HEK293 (cell line): ENCODE results near the gene MAVS.
A peak's percentile ranks its signal among the peaks of the same experiment; 100 is the strongest.

Source experiments
- KLF8 ChIP-seq: fragments of 450-650 bp; formaldehyde crosslinking; IDR thresholded peaks from 2 replicates; pipeline ENCODE4 v1.5.1; 2016; ENCODE audit warnings: missing biosample characterization, missing genetic modification characterization
- OSR2 ChIP-seq: fragments of 450-650 bp; formaldehyde crosslinking; IDR thresholded peaks from 2 replicates; pipeline ENCODE4 v1.5.1; 2016; ENCODE audit warnings: missing biosample characterization, missing genetic modification characterization
- TCF7L2 ChIP-seq: IDR thresholded peaks from 2 replicates; pipeline ENCODE4 v1.6.1; 2011; ENCODE audit warnings: low read depth, mild to moderate bottlenecking, inconsistent platforms, low read length, moderate library complexity, borderline replicate concordance
- ZNF184 ChIP-seq: fragments of 450-650 bp; IDR thresholded peaks from 2 replicates; pipeline ENCODE4 v1.5.1; 2018; ENCODE audit warnings: missing biosample characterization, mild to moderate bottlenecking, missing genetic modification characterization
- ZNF239 ChIP-seq: fragments of 450-650 bp; formaldehyde crosslinking; IDR thresholded peaks from 2 replicates; pipeline ENCODE4 v1.5.1; 2016; ENCODE audit warnings: missing biosample characterization, missing genetic modification characterization
- ZNF274 ChIP-seq, 2 experiments: fragments of 200-500 bp in 1 of 2; fragments of 450-650 bp in 1 of 2; sonication (Bioruptor generic) in 1 of 2; formaldehyde crosslinking in 1 of 2; IDR thresholded peaks; 2 replicates each; pipeline versions ENCODE4 v1.5.1 to v1.6.1; 2014 to 2016; ENCODE audit warnings: borderline replicate concordance in 1 of 2, inconsistent platforms in 1 of 2, low read length in 1 of 2, missing biosample characterization in 1 of 2, missing genetic modification characterization in 1 of 2
- ZNF37A ChIP-seq: fragments of 450-650 bp; IDR thresholded peaks from 2 replicates; pipeline ENCODE4 v1.5.1; 2018; ENCODE audit warnings: missing biosample characterization, missing genetic modification characterization
- ZNF654 ChIP-seq: fragments of 450-650 bp; formaldehyde crosslinking; IDR thresholded peaks from 2 replicates; pipeline ENCODE4 v1.5.1; 2016; ENCODE audit warnings: low read depth, missing biosample characterization, missing genetic modification characterization
- ZNF792 ChIP-seq: fragments of 450-650 bp; formaldehyde crosslinking; IDR thresholded peaks from 2 replicates; pipeline ENCODE4 v1.5.1; 2016; ENCODE audit warnings: missing biosample characterization, missing genetic modification characterization
- TF ChIP-seq, protein P1 (sequence below): fragments of 450-650 bp; formaldehyde crosslinking; IDR thresholded peaks from 2 replicates; pipeline ENCODE4 v1.5.1; 2016; ENCODE audit warnings: missing biosample characterization, missing genetic modification characterization, borderline replicate concordance
- TF ChIP-seq, protein P2 (sequence below): fragments of 450-650 bp; formaldehyde crosslinking; conservative IDR thresholded peaks from 2 replicates; pipeline ENCODE4 v1.5.1; 2016; ENCODE audit warnings: low read depth, missing biosample characterization, missing genetic modification characterization
- TF ChIP-seq, protein P3 (sequence below): fragments of 450-650 bp; formaldehyde crosslinking; IDR thresholded peaks from 2 replicates; pipeline ENCODE4 v1.5.1; 2016; ENCODE audit warnings: missing biosample characterization, missing genetic modification characterization, borderline replicate concordance
- TF ChIP-seq, protein P4 (sequence below): fragments of 450-650 bp; formaldehyde crosslinking; IDR thresholded peaks from 2 replicates; pipeline ENCODE4 v1.5.1; 2016; ENCODE audit warnings: missing biosample characterization, missing genetic modification characterization
- TF ChIP-seq, protein P5 (sequence below): fragments of 450-650 bp; formaldehyde crosslinking; IDR thresholded peaks from 2 replicates; pipeline ENCODE4 v1.5.1; 2017; ENCODE audit warnings: missing biosample characterization, missing genetic modification characterization
- TF ChIP-seq, protein P6 (sequence below): fragments of 450-650 bp; formaldehyde crosslinking; IDR thresholded peaks from 2 replicates; pipeline ENCODE4 v1.5.1; 2016; ENCODE audit warnings: missing biosample characterization, missing genetic modification characterization
- TF ChIP-seq, protein P7 (sequence below): fragments of 450-650 bp; formaldehyde crosslinking; IDR thresholded peaks from 2 replicates; pipeline ENCODE4 v1.5.1; 2017; ENCODE audit warnings: missing biosample characterization, missing genetic modification characterization
- TF ChIP-seq, protein P8 (sequence below): fragments of 450-650 bp; formaldehyde crosslinking; IDR thresholded peaks from 2 replicates; pipeline ENCODE4 v1.5.1; 2016; ENCODE audit warnings: missing biosample characterization, missing genetic modification characterization

Gene MAVS

DNA sequence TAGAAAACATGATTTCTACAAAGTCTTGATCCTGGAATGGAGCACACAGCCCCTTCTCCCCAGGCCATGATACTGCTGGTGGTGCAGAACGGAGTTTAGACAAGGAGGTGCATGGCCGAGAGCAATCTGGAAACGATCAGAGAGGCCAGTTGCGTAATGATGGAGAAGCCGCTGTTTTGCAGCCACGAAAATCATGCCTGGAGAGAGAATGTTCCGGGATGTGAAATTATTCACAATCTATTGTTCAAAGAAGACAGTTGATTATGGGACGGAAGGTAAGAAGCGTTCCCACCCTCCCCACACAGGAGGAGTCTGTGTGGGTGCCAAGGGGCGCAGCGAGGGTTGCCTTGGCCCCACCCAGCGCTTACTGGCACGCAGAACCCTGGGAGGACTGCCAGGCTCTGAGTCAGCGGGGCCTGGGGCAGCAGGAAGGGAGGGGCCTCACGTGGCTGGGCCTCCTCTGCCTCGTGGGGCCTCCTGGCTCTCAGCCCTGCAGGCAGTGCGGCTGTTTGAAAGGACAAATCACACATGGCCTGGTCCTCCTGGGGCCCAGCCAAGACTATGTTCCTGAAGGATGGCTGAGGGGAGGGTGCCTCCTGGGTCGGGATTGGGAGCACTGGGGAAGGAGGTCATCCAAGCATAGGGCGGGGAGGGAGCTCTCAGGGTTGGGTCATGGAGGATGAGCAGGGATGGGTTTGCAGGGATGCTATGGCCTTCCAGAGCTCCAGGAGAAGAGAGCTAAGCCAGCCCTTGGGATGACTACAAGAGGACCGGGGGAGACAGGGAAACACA lies 35.0 kb upstream of the MAVS start (continued):
- TF ChIP-seq, protein P1, sequence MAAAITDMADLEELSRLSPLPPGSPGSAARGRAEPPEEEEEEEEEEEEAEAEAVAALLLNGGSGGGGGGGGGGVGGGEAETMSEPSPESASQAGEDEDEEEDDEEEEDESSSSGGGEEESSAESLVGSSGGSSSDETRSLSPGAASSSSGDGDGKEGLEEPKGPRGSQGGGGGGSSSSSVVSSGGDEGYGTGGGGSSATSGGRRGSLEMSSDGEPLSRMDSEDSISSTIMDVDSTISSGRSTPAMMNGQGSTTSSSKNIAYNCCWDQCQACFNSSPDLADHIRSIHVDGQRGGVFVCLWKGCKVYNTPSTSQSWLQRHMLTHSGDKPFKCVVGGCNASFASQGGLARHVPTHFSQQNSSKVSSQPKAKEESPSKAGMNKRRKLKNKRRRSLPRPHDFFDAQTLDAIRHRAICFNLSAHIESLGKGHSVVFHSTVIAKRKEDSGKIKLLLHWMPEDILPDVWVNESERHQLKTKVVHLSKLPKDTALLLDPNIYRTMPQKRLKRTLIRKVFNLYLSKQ (tag by site-specific recombination) = no peak
- TF ChIP-seq, protein P2, sequence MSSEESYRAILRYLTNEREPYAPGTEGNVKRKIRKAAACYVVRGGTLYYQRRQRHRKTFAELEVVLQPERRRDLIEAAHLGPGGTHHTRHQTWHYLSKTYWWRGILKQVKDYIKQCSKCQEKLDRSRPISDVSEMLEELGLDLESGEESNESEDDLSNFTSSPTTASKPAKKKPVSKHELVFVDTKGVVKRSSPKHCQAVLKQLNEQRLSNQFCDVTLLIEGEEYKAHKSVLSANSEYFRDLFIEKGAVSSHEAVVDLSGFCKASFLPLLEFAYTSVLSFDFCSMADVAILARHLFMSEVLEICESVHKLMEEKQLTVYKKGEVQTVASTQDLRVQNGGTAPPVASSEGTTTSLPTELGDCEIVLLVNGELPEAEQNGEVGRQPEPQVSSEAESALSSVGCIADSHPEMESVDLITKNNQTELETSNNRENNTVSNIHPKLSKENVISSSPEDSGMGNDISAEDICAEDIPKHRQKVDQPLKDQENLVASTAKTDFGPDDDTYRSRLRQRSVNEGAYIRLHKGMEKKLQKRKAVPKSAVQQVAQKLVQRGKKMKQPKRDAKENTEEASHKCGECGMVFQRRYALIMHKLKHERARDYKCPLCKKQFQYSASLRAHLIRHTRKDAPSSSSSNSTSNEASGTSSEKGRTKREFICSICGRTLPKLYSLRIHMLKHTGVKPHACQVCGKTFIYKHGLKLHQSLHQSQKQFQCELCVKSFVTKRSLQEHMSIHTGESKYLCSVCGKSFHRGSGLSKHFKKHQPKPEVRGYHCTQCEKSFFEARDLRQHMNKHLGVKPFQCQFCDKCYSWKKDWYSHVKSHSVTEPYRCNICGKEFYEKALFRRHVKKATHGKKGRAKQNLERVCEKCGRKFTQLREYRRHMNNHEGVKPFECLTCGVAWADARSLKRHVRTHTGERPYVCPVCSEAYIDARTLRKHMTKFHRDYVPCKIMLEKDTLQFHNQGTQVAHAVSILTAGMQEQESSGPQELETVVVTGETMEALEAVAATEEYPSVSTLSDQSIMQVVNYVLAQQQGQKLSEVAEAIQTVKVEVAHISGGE (tag by site-specific recombination) = peak; percentile 12; the same call in 1 of the 2 replicates
- TF ChIP-seq, protein P3, sequence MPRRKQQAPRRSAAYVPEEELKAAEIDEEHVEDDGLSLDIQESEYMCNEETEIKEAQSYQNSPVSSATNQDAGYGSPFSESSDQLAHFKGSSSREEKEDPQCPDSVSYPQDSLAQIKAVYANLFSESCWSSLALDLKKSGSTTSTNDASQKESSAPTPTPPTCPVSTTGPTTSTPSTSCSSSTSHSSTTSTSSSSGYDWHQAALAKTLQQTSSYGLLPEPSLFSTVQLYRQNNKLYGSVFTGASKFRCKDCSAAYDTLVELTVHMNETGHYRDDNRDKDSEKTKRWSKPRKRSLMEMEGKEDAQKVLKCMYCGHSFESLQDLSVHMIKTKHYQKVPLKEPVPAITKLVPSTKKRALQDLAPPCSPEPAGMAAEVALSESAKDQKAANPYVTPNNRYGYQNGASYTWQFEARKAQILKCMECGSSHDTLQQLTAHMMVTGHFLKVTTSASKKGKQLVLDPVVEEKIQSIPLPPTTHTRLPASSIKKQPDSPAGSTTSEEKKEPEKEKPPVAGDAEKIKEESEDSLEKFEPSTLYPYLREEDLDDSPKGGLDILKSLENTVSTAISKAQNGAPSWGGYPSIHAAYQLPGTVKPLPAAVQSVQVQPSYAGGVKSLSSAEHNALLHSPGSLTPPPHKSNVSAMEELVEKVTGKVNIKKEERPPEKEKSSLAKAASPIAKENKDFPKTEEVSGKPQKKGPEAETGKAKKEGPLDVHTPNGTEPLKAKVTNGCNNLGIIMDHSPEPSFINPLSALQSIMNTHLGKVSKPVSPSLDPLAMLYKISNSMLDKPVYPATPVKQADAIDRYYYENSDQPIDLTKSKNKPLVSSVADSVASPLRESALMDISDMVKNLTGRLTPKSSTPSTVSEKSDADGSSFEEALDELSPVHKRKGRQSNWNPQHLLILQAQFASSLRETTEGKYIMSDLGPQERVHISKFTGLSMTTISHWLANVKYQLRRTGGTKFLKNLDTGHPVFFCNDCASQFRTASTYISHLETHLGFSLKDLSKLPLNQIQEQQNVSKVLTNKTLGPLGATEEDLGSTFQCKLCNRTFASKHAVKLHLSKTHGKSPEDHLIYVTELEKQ = no peak
- TF ChIP-seq KLF8 = peak; percentile 98
- TF ChIP-seq, protein P4, sequence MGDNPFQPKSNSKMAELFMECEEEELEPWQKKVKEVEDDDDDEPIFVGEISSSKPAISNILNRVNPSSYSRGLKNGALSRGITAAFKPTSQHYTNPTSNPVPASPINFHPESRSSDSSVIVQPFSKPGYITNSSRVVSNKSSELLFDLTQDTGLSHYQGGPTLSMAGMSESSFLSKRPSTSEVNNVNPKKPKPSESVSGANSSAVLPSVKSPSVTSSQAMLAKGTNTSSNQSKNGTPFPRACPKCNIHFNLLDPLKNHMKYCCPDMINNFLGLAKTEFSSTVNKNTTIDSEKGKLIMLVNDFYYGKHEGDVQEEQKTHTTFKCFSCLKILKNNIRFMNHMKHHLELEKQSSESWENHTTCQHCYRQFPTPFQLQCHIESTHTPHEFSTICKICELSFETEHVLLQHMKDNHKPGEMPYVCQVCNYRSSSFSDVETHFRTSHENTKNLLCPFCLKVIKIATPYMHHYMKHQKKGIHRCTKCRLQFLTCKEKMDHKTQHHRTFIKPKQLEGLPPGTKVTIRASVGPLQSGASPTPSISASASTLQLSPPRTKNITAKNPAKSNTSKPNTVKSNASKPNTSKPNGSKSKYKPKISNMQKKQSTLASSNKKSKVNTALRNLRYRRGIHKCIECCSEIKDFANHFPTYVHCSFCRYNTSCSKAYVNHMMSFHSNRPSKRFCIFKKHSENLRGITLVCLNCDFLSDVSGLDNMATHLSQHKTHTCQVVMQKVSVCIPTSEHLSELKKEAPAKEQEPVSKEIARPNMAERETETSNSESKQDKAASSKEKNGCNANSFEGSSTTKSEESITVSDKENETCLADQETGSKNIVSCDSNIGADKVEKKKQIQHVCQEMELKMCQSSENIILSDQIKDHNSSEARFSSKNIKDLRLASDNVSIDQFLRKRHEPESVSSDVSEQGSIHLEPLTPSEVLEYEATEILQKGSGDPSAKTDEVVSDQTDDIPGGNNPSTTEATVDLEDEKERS (tag by site-specific recombination) = no peak
- no peak for TF ChIP-seq ZNF37A (tag by site-specific recombination)
- TF ChIP-seq, protein P5, sequence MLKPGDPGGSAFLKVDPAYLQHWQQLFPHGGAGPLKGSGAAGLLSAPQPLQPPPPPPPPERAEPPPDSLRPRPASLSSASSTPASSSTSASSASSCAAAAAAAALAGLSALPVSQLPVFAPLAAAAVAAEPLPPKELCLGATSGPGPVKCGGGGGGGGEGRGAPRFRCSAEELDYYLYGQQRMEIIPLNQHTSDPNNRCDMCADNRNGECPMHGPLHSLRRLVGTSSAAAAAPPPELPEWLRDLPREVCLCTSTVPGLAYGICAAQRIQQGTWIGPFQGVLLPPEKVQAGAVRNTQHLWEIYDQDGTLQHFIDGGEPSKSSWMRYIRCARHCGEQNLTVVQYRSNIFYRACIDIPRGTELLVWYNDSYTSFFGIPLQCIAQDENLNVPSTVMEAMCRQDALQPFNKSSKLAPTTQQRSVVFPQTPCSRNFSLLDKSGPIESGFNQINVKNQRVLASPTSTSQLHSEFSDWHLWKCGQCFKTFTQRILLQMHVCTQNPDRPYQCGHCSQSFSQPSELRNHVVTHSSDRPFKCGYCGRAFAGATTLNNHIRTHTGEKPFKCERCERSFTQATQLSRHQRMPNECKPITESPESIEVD (tag by site-specific recombination) = no peak
- no peak for TF ChIP-seq ZNF274 (IDR thresholded peaks at IDR 0.05; ENCODE audit: low read length)
- TF ChIP-seq ZNF274 (tag by site-specific recombination; IDR thresholded peaks at IDR 0.05; ENCODE audit: borderline replicate concordance) = no peak
- TF ChIP-seq, protein P6, sequence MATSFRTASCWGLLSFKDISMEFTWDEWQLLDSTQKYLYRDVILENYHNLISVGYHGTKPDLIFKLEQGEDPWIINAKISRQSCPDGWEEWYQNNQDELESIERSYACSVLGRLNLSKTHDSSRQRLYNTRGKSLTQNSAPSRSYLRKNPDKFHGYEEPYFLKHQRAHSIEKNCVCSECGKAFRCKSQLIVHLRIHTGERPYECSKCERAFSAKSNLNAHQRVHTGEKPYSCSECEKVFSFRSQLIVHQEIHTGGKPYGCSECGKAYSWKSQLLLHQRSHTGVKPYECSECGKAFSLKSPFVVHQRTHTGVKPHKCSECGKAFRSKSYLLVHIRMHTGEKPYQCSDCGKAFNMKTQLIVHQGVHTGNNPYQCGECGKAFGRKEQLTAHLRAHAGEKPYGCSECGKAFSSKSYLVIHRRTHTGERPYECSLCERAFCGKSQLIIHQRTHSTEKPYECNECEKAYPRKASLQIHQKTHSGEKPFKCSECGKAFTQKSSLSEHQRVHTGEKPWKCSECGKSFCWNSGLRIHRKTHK (tag by site-specific recombination) = no peak
- no peak for TF ChIP-seq ZNF792
- TF ChIP-seq TCF7L2 = no peak
- TF ChIP-seq ZNF239 (tag by site-specific recombination) = no peak
- TF ChIP-seq, protein P7, sequence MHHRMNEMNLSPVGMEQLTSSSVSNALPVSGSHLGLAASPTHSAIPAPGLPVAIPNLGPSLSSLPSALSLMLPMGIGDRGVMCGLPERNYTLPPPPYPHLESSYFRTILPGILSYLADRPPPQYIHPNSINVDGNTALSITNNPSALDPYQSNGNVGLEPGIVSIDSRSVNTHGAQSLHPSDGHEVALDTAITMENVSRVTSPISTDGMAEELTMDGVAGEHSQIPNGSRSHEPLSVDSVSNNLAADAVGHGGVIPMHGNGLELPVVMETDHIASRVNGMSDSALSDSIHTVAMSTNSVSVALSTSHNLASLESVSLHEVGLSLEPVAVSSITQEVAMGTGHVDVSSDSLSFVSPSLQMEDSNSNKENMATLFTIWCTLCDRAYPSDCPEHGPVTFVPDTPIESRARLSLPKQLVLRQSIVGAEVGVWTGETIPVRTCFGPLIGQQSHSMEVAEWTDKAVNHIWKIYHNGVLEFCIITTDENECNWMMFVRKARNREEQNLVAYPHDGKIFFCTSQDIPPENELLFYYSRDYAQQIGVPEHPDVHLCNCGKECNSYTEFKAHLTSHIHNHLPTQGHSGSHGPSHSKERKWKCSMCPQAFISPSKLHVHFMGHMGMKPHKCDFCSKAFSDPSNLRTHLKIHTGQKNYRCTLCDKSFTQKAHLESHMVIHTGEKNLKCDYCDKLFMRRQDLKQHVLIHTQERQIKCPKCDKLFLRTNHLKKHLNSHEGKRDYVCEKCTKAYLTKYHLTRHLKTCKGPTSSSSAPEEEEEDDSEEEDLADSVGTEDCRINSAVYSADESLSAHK (tag by site-specific recombination) = peak; percentile 86
- peak; percentile 61; the same call in 1 of the 2 replicates for TF ChIP-seq OSR2 (tag by site-specific recombination)
- TF ChIP-seq, protein P8, sequence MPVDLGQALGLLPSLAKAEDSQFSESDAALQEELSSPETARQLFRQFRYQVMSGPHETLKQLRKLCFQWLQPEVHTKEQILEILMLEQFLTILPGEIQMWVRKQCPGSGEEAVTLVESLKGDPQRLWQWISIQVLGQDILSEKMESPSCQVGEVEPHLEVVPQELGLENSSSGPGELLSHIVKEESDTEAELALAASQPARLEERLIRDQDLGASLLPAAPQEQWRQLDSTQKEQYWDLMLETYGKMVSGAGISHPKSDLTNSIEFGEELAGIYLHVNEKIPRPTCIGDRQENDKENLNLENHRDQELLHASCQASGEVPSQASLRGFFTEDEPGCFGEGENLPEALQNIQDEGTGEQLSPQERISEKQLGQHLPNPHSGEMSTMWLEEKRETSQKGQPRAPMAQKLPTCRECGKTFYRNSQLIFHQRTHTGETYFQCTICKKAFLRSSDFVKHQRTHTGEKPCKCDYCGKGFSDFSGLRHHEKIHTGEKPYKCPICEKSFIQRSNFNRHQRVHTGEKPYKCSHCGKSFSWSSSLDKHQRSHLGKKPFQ (tag by site-specific recombination) = peak; percentile 74; the same call in 1 of the 2 replicates
- peak; percentile 28; the same call in 1 of the 2 replicates for TF ChIP-seq ZNF184 (tag by site-specific recombination)
- peak; percentile 5; the same call in 1 of the 2 replicates for TF ChIP-seq ZNF654 (tag by site-specific recombination)
